GM08714 (cell line): ENCODE data around the gene TMC2.
"Not testable (repeated sequence)": the region's sequence is repeated elsewhere in the genome, so short reads cannot be mapped to it uniquely, and the experiment has no call there.

Experiments
- H3K4me3 ChIP-seq: fragments of 200-500 bp; sonication (Bioruptor generic); 2 replicates; pipeline ENCODE4 v1.5.1; 2014; ENCODE audit warnings: mild to moderate bottlenecking, low read length, inconsistent platforms
- ZNF274 ChIP-seq: IDR thresholded peaks from 2 replicates; pipeline ENCODE4 v1.6.1; 2012; ENCODE audit warnings: mild to moderate bottlenecking, low read depth, low read length

TMC2 gene

GRCh38 chr20:2663887-2664719, 127.7 kb downstream of the TMC2 start, which contains the start of gene IDH3B:
Gene IDH3B, minus strand, starts transcription at chr20:2664216. Its CDS starts 28 bp downstream, at chr20:2664188.
- no peak for TF ChIP-seq ZNF274
- H3K4me3 ChIP-seq = peak within 1 kb of the TSS; percentile 84

- H3K4me3 ChIP-seq = no peak overlapping the region
- no peak for TF ChIP-seq ZNF274
These were observed 135.6 kb downstream of the TMC2 start for GRCh38 chr20:2671977-2672376.

GRCh38 chr20:2672446-2672845, 136.1 kb downstream of the TMC2 start:
- H3K4me3 ChIP-seq = no peak overlapping the region
- no peak for TF ChIP-seq ZNF274

GRCh38 chr20:2673453-2673852, 137.1 kb downstream of the TMC2 start:
- TF ChIP-seq ZNF274 = no peak
- no peak overlapping the region for H3K4me3 ChIP-seq

- no peak for TF ChIP-seq ZNF274
- H3K4me3 ChIP-seq = no peak overlapping the region
These were observed 143.7 kb downstream of the TMC2 start for GRCh38 chr20:2680046-2680445.

GRCh38 chr20:2682040-2682439, 145.7 kb downstream of the TMC2 start:
- not testable (repeated sequence) for H3K4me3 ChIP-seq

- not testable (repeated sequence) for H3K4me3 ChIP-seq
These were observed 148.4 kb downstream of the TMC2 start for GRCh38 chr20:2684817-2685216.

GRCh38 chr20:2687514-2687913, 151.1 kb downstream of the TMC2 start:
- no peak for TF ChIP-seq ZNF274
- no peak overlapping the region for H3K4me3 ChIP-seq

- no peak for TF ChIP-seq ZNF274
- H3K4me3 ChIP-seq = no peak overlapping the region
These were observed 151.7 kb downstream of the TMC2 start for GRCh38 chr20:2688041-2688591.

- no peak overlapping the region for H3K4me3 ChIP-seq
- no peak for TF ChIP-seq ZNF274
These were observed 153.8 kb downstream of the TMC2 start for GRCh38 chr20:2690213-2690612.

- no peak overlapping the region for H3K4me3 ChIP-seq
- TF ChIP-seq ZNF274 = no peak
These were observed 154.3 kb downstream of the TMC2 start for GRCh38 chr20:2690718-2691117.

- no peak for TF ChIP-seq ZNF274
- H3K4me3 ChIP-seq = no peak overlapping the region
These were observed 154.8 kb downstream of the TMC2 start for GRCh38 chr20:2691127-2691526.
